GM12878 (cell line): ENCODE results near the gene SNAPIN. TPM values are rescaled to one million over a fixed set of nuclear protein-coding genes. Genes with fewer than 3 reads are reported as not detected.
A peak's percentile ranks its signal among the peaks of the same experiment; 100 is the strongest.

ENCODE experiments used
- ATAC-seq: fragments of 200-7000 bp; cut with Tn5 transposase; 3 replicates; pipeline ENCODE4 v1.9.1; 2020; ENCODE audit warnings: mild to moderate bottlenecking, moderate library complexity
- BruUV-seq: library from RNA; stranded (reverse); fragments of 400-500 nt; replicated peaks from 2 replicates; lab custom pipeline; 2021; lab: Mats Ljungman, UMichigan
- CTCF ChIA-PET: fragments of 300-600 bp; sonication (Branson Sonifier 250); formaldehyde crosslinking; extraction: SDS; loops from one replicate; lab custom pipeline; 2021; ENCODE audit warnings: inconsistent platforms; lab: Yijun Ruan, JAX
- POLR2A ChIA-PET: fragments of 350-600 bp; formaldehyde crosslinking; extraction: SDS; loops from one replicate; lab custom pipeline; 2021; ENCODE audit warnings: inconsistent platforms; lab: Charles Lee
- RAD21 ChIA-PET: fragments of 300-600 bp; sonication (Branson Sonifier 250); formaldehyde crosslinking; loops from one replicate; lab custom pipeline; 2023; ENCODE audit warnings: antibody characterized with exemption; ENCODE audit not compliant: unreplicated experiment; lab: Charles Lee
- SMC1A ChIA-PET: fragments of 300-600 bp; sonication (Branson Sonifier 250); formaldehyde crosslinking; loops from one replicate; lab custom pipeline; 2023; ENCODE audit not compliant: unreplicated experiment, uncharacterized antibody; lab: Charles Lee
- DNase-seq: peaks from one replicate; pipeline ENCODE4 v3.0.0-alpha.2; 2011; ENCODE audit warnings: low read depth, low spot score
- FAIRE-seq: peaks from 3 replicates; lab custom pipeline; 2011; peaks lifted over from hg19 to GRCh38; lab: Jason Lieb, UNC
- H2AFZ ChIP-seq: 2 replicates; pipeline ENCODE4 v1.6.0; 2011; ENCODE audit warnings: low read depth, low read length, control low read depth; ENCODE audit not compliant: control insufficient read depth
- H3K27ac ChIP-seq: 2 replicates; pipeline ENCODE4 v1.5.1; 2011; ENCODE audit warnings: control low read depth; ENCODE audit not compliant: control insufficient read depth, insufficient read depth
- H3K27me3 ChIP-seq, 2 experiments: replicated peaks in 1 of 2; 2 replicates each; pipeline versions ENCODE4 v1.6.0 to v1.6.1; 2011; ENCODE audit warnings: low read length in 1 of 2; ENCODE audit not compliant: control insufficient read depth in 2 of 2, insufficient read depth in 2 of 2
- H3K36me3 ChIP-seq, 2 experiments: 2 replicates each; pipeline ENCODE4 v1.5.1; 2011; ENCODE audit warnings: low read length in 1 of 2; ENCODE audit not compliant: control insufficient read depth in 2 of 2, insufficient read depth in 2 of 2
- H3K4me1 ChIP-seq: 2 replicates; pipeline ENCODE4 v1.6.1; 2011; ENCODE audit warnings: mild to moderate bottlenecking, low read length, moderate library complexity, mixed read lengths; ENCODE audit not compliant: control insufficient read depth, insufficient read depth
- H3K4me2 ChIP-seq: 2 replicates; pipeline ENCODE4 v1.6.0; 2011; ENCODE audit warnings: control low read depth; ENCODE audit not compliant: control insufficient read depth, insufficient read depth
- H3K4me3 ChIP-seq: fragments of 200-600 bp; sonication (generic); 2 replicates; pipeline ENCODE4 v1.5.1; 2016
- H3K79me2 ChIP-seq: 2 replicates; pipeline ENCODE4 v1.6.0; 2011; ENCODE audit warnings: low read length; ENCODE audit not compliant: control insufficient read depth, insufficient read depth
- H3K9ac ChIP-seq: 2 replicates; pipeline ENCODE4 v1.8.0; 2011; ENCODE audit warnings: low read length, control low read depth, mixed read lengths; ENCODE audit not compliant: control insufficient read depth, insufficient read depth
- H3K9me3 ChIP-seq: replicated peaks from 3 replicates; pipeline ENCODE4 v1.5.1; 2011; ENCODE audit warnings: mild to moderate bottlenecking, low read length; ENCODE audit not compliant: control insufficient read depth, insufficient read depth
- H4K20me1 ChIP-seq: 2 replicates; pipeline ENCODE4 v1.6.0; 2011; ENCODE audit not compliant: control insufficient read depth, insufficient read depth
- DPF2 ChIP-seq: fragments of 450-650 bp; IDR thresholded peaks from 2 replicates; pipeline ENCODE4 v1.6.1; 2017; ENCODE audit warnings: mild to moderate bottlenecking
- EGR1 ChIP-seq, 2 experiments: IDR thresholded peaks; 1 replicate in 1 of 2; 2 replicates in 1 of 2; pipeline ENCODE4 v1.6.1; 2011 to 2012; ENCODE audit warnings: low read depth in 2 of 2, low read length in 2 of 2, borderline replicate concordance in 1 of 2, mild to moderate bottlenecking in 1 of 2, moderate library complexity in 1 of 2
- FOXM1 ChIP-seq: IDR thresholded peaks from 2 replicates; pipeline ENCODE4 v1.6.1; 2012; ENCODE audit warnings: low read depth, mild to moderate bottlenecking, inconsistent platforms, low read length, moderate library complexity
- GATAD2B ChIP-seq: fragments of 450-650 bp; conservative IDR thresholded peaks from 2 replicates; pipeline ENCODE4 v1.6.1; 2017; ENCODE audit warnings: low read depth, mild to moderate bottlenecking, moderate library complexity
- IKZF1 ChIP-seq: fragments of 450-650 bp; conservative IDR thresholded peaks from 2 replicates; pipeline ENCODE4 v1.6.1; 2017; ENCODE audit warnings: antibody characterized with exemption, mild to moderate bottlenecking
- MYB ChIP-seq: fragments of 150-350 bp; IDR thresholded peaks from 2 replicates; pipeline ENCODE4 v1.6.1; 2014; ENCODE audit warnings: mild to moderate bottlenecking, low read depth, low read length, borderline replicate concordance
- NFYA ChIP-seq: IDR thresholded peaks from 2 replicates; pipeline ENCODE4 v1.6.1; 2011; ENCODE audit warnings: low read depth, mild to moderate bottlenecking, low read length, improper control_type of control experiment, borderline replicate concordance
- NFYB ChIP-seq: IDR thresholded peaks from 2 replicates; pipeline ENCODE4 v1.6.1; 2011; ENCODE audit warnings: low read depth, mild to moderate bottlenecking, low read length, improper control_type of control experiment, moderate library complexity; ENCODE audit not compliant: insufficient read depth
- PML ChIP-seq: IDR thresholded peaks from 2 replicates; pipeline ENCODE4 v1.6.1; 2012; ENCODE audit warnings: low read length, inconsistent platforms
- RCOR1 ChIP-seq: conservative IDR thresholded peaks from 2 replicates; pipeline ENCODE4 v1.6.1; 2012; ENCODE audit warnings: low read depth, low read length, improper control_type of control experiment
- RELA ChIP-seq: fragments of 450-650 bp; IDR thresholded peaks from 2 replicates; pipeline ENCODE4 v1.8.0; 2014; ENCODE audit warnings: borderline replicate concordance; ENCODE audit not compliant: partially characterized antibody
- RUNX3 ChIP-seq: IDR thresholded peaks from 2 replicates; pipeline ENCODE4 v1.6.1; 2012; ENCODE audit warnings: low read length, inconsistent platforms
- TCF12 ChIP-seq: IDR thresholded peaks from 2 replicates; pipeline ENCODE4 v1.6.1; 2011; ENCODE audit warnings: low read depth, mild to moderate bottlenecking, low read length
- TCF7 ChIP-seq: IDR thresholded peaks from 2 replicates; pipeline ENCODE4 v1.6.1; 2014; ENCODE audit warnings: antibody characterized with exemption, borderline replicate concordance
- WGBS: methylation state at CpG from one replicate; pipeline ENCODE4 v1.1.6; 2016; ENCODE audit warnings: low lambda C conversion rate; ENCODE audit not compliant: insufficient replicate concordance, insufficient coverage; ENCODE audit errors: missing lambda C conversion rate; 5-methylcytosine and 5-hydroxymethylcytosine counted together
- in situ Hi-C: fragments of 300-500 bp; cut with MboI; formaldehyde crosslinking; loops from 9 replicates; pipeline ENCODE4 v1.14.3; 2018; ENCODE audit warnings: mixed read lengths
- intact Hi-C: fragments of 100-400 bp; cut with micrococcal nuclease; formaldehyde crosslinking; loops from one replicate; pipeline ENCODE4 v1.14.2; 2022; ENCODE audit not compliant: unreplicated experiment
- polyA plus RNA-seq, 11 experiments: library from polyadenylated mRNA; depleted of rRNA in 4 of 11; unstranded in 6 of 11; stranded (reverse) in 5 of 11; fragments of >200 nt; fragmentation: Nextera tagmentation in 4 of 11; fragmentation: Illumina TruSeq in 1 of 11; extraction: Ambion mirVana in 4 of 11; extraction: Trizol in 1 of 11; gene quantifications; 1 replicate in 1 of 11; 2 replicates in 10 of 11; pipeline versions ENCODE4 v1.2.1 to v1.2.3, GENCODE V29; 2011 to 2016; ENCODE audit warnings: inconsistent platforms in 2 of 11, missing spikeins in 2 of 11, low read depth in 1 of 11
- total RNA-seq, 4 experiments: library from RNA; depleted of rRNA in 3 of 4; stranded (reverse); fragments of >200 nt in 3 of 4; fragmentation: Illumina TruSeq in 1 of 4; extraction: Trizol in 1 of 4; gene quantifications; 2 replicates each; pipeline versions ENCODE4 v1.2.1 to v1.2.3, GENCODE V29; 2013 to 2021
- TF ChIP-seq, protein P1 (sequence below): IDR thresholded peaks from 2 replicates; pipeline ENCODE4 v1.6.1; 2012; ENCODE audit warnings: low read depth, low read length, improper control_type of control experiment
- TF ChIP-seq, protein P2 (sequence below): fragments of 450-650 bp; IDR thresholded peaks from 2 replicates; pipeline ENCODE4 v1.6.1; 2016; ENCODE audit warnings: mild to moderate bottlenecking

The SNAPIN gene
- total and polyA plus RNA-seq, 10 of the 15 experiments (the other 5 are each of a cell fraction or from before 2014, with no cell fraction given) = 12.4 to 78.1 (median 38.6) TPM

GRCh38 chr1:153659175-153659534 is 652 bp downstream of the SNAPIN start (continued):
- TF ChIP-seq EGR1 (IDR thresholded peaks at IDR 0.05; ENCODE audit: borderline replicate concordance in 1 of 2, low read depth in 2 of 2, low read length in 2 of 2) (no peak), NFYA (no peak)
- TF ChIP-seq, protein P1, sequence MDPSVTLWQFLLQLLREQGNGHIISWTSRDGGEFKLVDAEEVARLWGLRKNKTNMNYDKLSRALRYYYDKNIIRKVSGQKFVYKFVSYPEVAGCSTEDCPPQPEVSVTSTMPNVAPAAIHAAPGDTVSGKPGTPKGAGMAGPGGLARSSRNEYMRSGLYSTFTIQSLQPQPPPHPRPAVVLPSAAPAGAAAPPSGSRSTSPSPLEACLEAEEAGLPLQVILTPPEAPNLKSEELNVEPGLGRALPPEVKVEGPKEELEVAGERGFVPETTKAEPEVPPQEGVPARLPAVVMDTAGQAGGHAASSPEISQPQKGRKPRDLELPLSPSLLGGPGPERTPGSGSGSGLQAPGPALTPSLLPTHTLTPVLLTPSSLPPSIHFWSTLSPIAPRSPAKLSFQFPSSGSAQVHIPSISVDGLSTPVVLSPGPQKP = no peak

DNA sequence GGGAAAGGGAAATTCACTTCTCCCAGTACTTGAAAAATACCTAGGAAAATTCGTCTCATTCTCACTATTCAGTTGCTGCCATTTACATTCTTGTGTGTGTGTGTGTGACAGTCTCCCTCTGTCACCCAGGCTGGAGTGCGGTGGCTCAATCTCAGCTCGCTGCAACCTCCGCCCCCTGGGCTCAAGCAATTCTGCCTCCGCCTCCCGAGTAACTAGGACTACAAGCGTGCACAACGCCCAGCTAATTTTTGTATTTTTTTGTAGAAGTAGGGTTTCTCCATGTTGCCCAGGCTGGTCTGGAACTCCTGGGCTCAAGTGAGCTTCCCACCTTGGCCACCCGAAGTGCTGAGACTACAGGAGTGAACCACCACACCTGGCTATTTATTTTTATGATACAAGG is 1.2 kb downstream of the SNAPIN start:
- ATAC-seq (no peak), FAIRE-seq (no peak), DNase-seq (no peak)
- Histone ChIP-seq H3K36me3 (peaks cover 13 to 30% of the 10 kb centered on the region in 2 experiments), H2AFZ (no peak overlapping the region), H3K4me3 (peak overlapping the region; percentile 94), H3K27me3 (no peaks in the 10 kb centered on the region), H3K9me3 (no peaks in the 10 kb centered on the region), H3K79me2 (peaks cover 13% of the 10 kb centered on the region), H4K20me1 (no peaks in the 10 kb centered on the region), H3K4me2 (peak overlapping the region; percentile 98), H3K9ac (no peak overlapping the region; the same call in 1 of the 2 replicates), H3K4me1 (peaks cover 6% of the 10 kb centered on the region; the same call in 1 of the 2 replicates), H3K27ac (no peak overlapping the region)
- in situ Hi-C loops = no loop called here
- no TSS peak for BruUV-seq
- 84% methylated on average over 9 of the region's 9 CpGs for WGBS
- SMC1A ChIA-PET = interaction anchor here (0.6 to 4.5 kb wide), 3 partner anchors 25 to 87 kb away, joined by 3 to 24 read pairs (median 9); partner anchors contain the start of gene CHTOP
- RAD21 ChIA-PET = interaction anchor here (1.4 kb wide), 1 partner anchor 26 kb away, joined by 6 read pairs; the partner anchor contains the start of gene CHTOP
- CTCF ChIA-PET = interaction anchor here (0.7 to 2.4 kb wide), 5 partner anchors 9 to 92 kb away, joined by 3 to 12 read pairs (median 5); no protein-coding TSS in a partner anchor
- POLR2A ChIA-PET = interaction anchor here (0.7 kb wide), 2 partner anchors 72 to 95 kb away, joined by 4 to 9 read pairs; no protein-coding TSS in a partner anchor
- TF ChIP-seq TCF7 (no peak), RUNX3 (no peak), FOXM1 (no peak), RCOR1 (no peak), TCF12 (no peak), NFYB (no peak), GATAD2B (no peak), DPF2 (no peak), PML (no peak), RELA (no peak), MYB (no peak), IKZF1 (no peak)
- TF ChIP-seq, protein P2, sequence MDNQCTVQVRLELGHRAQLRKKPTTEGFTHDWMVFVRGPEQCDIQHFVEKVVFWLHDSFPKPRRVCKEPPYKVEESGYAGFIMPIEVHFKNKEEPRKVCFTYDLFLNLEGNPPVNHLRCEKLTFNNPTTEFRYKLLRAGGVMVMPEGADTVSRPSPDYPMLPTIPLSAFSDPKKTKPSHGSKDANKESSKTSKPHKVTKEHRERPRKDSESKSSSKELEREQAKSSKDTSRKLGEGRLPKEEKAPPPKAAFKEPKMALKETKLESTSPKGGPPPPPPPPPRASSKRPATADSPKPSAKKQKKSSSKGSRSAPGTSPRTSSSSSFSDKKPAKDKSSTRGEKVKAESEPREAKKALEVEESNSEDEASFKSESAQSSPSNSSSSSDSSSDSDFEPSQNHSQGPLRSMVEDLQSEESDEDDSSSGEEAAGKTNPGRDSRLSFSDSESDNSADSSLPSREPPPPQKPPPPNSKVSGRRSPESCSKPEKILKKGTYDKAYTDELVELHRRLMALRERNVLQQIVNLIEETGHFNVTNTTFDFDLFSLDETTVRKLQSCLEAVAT = no peak
- intact Hi-C loops = no loop called here
